ENCODE results near the gene MAN2A1. TPM values are rescaled to one million over a fixed set of nuclear protein-coding genes. Genes with fewer than 3 reads are reported as not detected.

Gene MAN2A1
- total RNA-seq, 1 experiment from 2014 or later, result 35.4 TPM

DNA sequence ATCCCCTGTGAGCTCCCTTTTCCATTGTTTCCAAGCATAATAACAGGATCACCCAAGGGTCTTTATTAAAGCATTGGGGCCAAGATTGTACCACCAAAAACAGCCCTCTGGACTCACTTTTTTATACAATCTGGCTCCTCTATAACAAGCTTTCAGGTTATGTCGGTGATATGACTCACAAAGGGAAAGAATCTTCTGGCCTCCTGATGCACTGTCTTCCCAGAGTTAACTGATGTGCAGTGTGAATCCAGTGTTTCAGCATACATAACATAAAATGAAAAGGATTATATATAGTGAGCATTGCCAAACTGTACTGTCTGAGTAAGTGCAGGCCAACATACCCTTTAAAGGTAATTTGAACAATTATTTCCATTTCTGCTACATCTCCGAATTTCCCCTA is 33.9 kb upstream of the MAN2A1 start:
- H3K27ac ChIP-seq (ENCODE audit: low read depth, low read length), result no peak overlapping the region
- TF ChIP-seq, protein P1, sequence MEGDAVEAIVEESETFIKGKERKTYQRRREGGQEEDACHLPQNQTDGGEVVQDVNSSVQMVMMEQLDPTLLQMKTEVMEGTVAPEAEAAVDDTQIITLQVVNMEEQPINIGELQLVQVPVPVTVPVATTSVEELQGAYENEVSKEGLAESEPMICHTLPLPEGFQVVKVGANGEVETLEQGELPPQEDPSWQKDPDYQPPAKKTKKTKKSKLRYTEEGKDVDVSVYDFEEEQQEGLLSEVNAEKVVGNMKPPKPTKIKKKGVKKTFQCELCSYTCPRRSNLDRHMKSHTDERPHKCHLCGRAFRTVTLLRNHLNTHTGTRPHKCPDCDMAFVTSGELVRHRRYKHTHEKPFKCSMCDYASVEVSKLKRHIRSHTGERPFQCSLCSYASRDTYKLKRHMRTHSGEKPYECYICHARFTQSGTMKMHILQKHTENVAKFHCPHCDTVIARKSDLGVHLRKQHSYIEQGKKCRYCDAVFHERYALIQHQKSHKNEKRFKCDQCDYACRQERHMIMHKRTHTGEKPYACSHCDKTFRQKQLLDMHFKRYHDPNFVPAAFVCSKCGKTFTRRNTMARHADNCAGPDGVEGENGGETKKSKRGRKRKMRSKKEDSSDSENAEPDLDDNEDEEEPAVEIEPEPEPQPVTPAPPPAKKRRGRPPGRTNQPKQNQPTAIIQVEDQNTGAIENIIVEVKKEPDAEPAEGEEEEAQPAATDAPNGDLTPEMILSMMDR (IDR thresholded peaks at IDR 0.05 in 2 of 3, conservative IDR thresholded peaks at IDR 0.05 in 1 of 3; ENCODE audit: borderline replicate concordance in 1 of 3, insufficient read depth in 1 of 3, low read depth in 2 of 3, low read length in 2 of 3), result no peak
- TF ChIP-seq, protein P2, sequence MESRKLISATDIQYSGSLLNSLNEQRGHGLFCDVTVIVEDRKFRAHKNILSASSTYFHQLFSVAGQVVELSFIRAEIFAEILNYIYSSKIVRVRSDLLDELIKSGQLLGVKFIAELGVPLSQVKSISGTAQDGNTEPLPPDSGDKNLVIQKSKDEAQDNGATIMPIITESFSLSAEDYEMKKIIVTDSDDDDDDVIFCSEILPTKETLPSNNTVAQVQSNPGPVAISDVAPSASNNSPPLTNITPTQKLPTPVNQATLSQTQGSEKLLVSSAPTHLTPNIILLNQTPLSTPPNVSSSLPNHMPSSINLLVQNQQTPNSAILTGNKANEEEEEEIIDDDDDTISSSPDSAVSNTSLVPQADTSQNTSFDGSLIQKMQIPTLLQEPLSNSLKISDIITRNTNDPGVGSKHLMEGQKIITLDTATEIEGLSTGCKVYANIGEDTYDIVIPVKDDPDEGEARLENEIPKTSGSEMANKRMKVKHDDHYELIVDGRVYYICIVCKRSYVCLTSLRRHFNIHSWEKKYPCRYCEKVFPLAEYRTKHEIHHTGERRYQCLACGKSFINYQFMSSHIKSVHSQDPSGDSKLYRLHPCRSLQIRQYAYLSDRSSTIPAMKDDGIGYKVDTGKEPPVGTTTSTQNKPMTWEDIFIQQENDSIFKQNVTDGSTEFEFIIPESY (IDR thresholded peaks at IDR 0.05; ENCODE audit: extremely low read depth, insufficient replicate concordance, low read length), result no peak
- TF ChIP-seq, protein P3, sequence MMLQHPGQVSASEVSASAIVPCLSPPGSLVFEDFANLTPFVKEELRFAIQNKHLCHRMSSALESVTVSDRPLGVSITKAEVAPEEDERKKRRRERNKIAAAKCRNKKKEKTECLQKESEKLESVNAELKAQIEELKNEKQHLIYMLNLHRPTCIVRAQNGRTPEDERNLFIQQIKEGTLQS (IDR thresholded peaks at IDR 0.05), result no peak
- TF ChIP-seq YY1 (IDR thresholded peaks at IDR 0.05; ENCODE audit: extremely low read depth, insufficient replicate concordance, low read depth, low read length) (no peak), POLR2AphosphoS5 (IDR thresholded peaks at IDR 0.05; ENCODE audit: low read depth, low read length) (no peak), POLR2A (IDR thresholded peaks at IDR 0.05; ENCODE audit: borderline replicate concordance, extremely low read depth, insufficient read depth, insufficient read length) (no peak), ELF1 (IDR thresholded peaks at IDR 0.05; ENCODE audit: borderline replicate concordance, low read depth) (no peak), SRF (IDR thresholded peaks at IDR 0.05; ENCODE audit: low read depth) (no peak), SP1 (IDR thresholded peaks at IDR 0.05; ENCODE audit: low read depth) (no peak), EZH2 (IDR thresholded peaks at IDR 0.05) (no peak), RAD21 (IDR thresholded peaks at IDR 0.05; ENCODE audit: low read depth) (no peak), JUND (IDR thresholded peaks at IDR 0.05) (no peak), FOSL1 (IDR thresholded peaks at IDR 0.05; ENCODE audit: low read depth) (no peak), SIN3A (IDR thresholded peaks at IDR 0.05; ENCODE audit: low read depth) (no peak), ZNF274 (IDR thresholded peaks at IDR 0.05; ENCODE audit: low read depth, low read length) (no peak)
- TF ChIP-seq, protein P4, sequence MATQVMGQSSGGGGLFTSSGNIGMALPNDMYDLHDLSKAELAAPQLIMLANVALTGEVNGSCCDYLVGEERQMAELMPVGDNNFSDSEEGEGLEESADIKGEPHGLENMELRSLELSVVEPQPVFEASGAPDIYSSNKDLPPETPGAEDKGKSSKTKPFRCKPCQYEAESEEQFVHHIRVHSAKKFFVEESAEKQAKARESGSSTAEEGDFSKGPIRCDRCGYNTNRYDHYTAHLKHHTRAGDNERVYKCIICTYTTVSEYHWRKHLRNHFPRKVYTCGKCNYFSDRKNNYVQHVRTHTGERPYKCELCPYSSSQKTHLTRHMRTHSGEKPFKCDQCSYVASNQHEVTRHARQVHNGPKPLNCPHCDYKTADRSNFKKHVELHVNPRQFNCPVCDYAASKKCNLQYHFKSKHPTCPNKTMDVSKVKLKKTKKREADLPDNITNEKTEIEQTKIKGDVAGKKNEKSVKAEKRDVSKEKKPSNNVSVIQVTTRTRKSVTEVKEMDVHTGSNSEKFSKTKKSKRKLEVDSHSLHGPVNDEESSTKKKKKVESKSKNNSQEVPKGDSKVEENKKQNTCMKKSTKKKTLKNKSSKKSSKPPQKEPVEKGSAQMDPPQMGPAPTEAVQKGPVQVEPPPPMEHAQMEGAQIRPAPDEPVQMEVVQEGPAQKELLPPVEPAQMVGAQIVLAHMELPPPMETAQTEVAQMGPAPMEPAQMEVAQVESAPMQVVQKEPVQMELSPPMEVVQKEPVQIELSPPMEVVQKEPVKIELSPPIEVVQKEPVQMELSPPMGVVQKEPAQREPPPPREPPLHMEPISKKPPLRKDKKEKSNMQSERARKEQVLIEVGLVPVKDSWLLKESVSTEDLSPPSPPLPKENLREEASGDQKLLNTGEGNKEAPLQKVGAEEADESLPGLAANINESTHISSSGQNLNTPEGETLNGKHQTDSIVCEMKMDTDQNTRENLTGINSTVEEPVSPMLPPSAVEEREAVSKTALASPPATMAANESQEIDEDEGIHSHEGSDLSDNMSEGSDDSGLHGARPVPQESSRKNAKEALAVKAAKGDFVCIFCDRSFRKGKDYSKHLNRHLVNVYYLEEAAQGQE (IDR thresholded peaks at IDR 0.05; ENCODE audit: low read depth), result no peak
- no peaks in the 10 kb centered on the region for H4K20me1 ChIP-seq (ENCODE audit: insufficient read depth)
- H3K4me1 ChIP-seq (ENCODE audit: control insufficient read depth in 1 of 2, insufficient read depth in 2 of 2, low read length in 2 of 2), result no peaks in the 10 kb centered on the region
- no peak overlapping the region for H3K9ac ChIP-seq (ENCODE audit: low read length)
- no peak for DNase-seq (ENCODE audit: low read depth, low spot score)
- H3K27me3 ChIP-seq (ENCODE audit: insufficient read depth, low read length), result no peaks in the 10 kb centered on the region
- no peaks in the 10 kb centered on the region for H3K79me2 ChIP-seq (ENCODE audit: insufficient read depth, low read length)
- no peaks in the 10 kb centered on the region for H3K9me3 ChIP-seq (ENCODE audit: control insufficient read depth in 1 of 2, insufficient read depth in 1 of 2, low read depth in 1 of 2, low read length in 2 of 2)
- ChIA-PET POLR2A (no interaction called here), CTCF (no interaction called here), RAD21 (ENCODE audit: low non-redundant PET in 1 of 2, low total read pairs in 2 of 2, uncharacterized antibody in 2 of 2, unreplicated experiment in 2 of 2) (no interaction called here)
- no TSS peak for BruUV-seq (replicated peaks)
- no peaks in the 10 kb centered on the region for H3K9me2 ChIP-seq (ENCODE audit: insufficient read depth)
- intact Hi-C loops (cut with micrococcal nuclease), result no loop called here
- no peak for ATAC-seq
- no peak overlapping the region for H3K4me3 ChIP-seq (replicated peaks in 1 of 2; ENCODE audit: low read depth in 1 of 2, low read length in 2 of 2)
- no peaks in the 10 kb centered on the region for H3K36me3 ChIP-seq (ENCODE audit: control insufficient read depth in 1 of 2, insufficient read depth in 2 of 2, low read length in 2 of 2)
- no peak overlapping the region for H3K4me2 ChIP-seq (ENCODE audit: low read length)
- no peak overlapping the region for H2AFZ ChIP-seq (ENCODE audit: low read depth, low read length, poor library complexity, severe bottlenecking)

All from HCT116 (cell line).